Activated T-helper 2 cell treated with anti-CD3 and anti-CD28 coated beads, Interferon-gamma antibody, Interleukin-2, Interleukin-4, amounts not matched to agents 10 μg/mL and 5 μg/mL and 100 μg/mL, durations not matched to agents 14 hours and 24 hours and 36 hours (primary cell): Measurements from ENCODE around the gene NOXA1. TPM values are rescaled to one million over a fixed set of nuclear protein-coding genes. Genes with fewer than 3 reads are reported as not detected.
"Not testable (repeated sequence)": the region's sequence is repeated elsewhere in the genome, so short reads cannot be mapped to it uniquely, and the experiment has no call there.

Source experiments
- DNase-seq: peaks from one replicate; pipeline ENCODE4 v3.0.0; 2021; ENCODE audit warnings: low spot score
- H3K27ac Mint-ChIP-seq: one replicate; pipeline ENCODE4 v1.8.0; 2021; ENCODE audit warnings: mixed read lengths
- H3K27me3 Mint-ChIP-seq: one replicate; pipeline ENCODE4 v1.8.0; 2021; ENCODE audit warnings: low read depth, mixed read lengths
- H3K36me3 Mint-ChIP-seq: one replicate; pipeline ENCODE4 v1.8.0; 2021; ENCODE audit warnings: low read depth, mixed read lengths
- H3K4me1 Mint-ChIP-seq: one replicate; pipeline ENCODE4 v1.8.0; 2021; ENCODE audit warnings: low read depth, mixed read lengths
- H3K4me3 Mint-ChIP-seq: one replicate; pipeline ENCODE4 v1.8.0; 2021; ENCODE audit warnings: low read depth, mild to moderate bottlenecking, moderate library complexity, mixed read lengths
- H3K9me3 Mint-ChIP-seq: one replicate; pipeline ENCODE4 v1.8.0; 2021; ENCODE audit warnings: mixed read lengths
- intact Hi-C: fragments of 100-400 bp; cut with micrococcal nuclease; formaldehyde crosslinking; loops from one replicate; pipeline ENCODE4 v1.15.1; 2023
- total RNA-seq: library from RNA; stranded (reverse); gene quantifications from 2 replicates; pipeline ENCODE4 v1.2.3, GENCODE V29; 2022

Gene NOXA1
- total RNA-seq, 1 donor from 2014 or later, result 0.39 TPM

GRCh38 chr9:137461316-137461662 is 38.1 kb downstream of the NOXA1 start:
- no peak for DNase-seq
- H3K4me1 Mint-ChIP-seq, result peaks cover 11% of the 10 kb centered on the region
- H3K27me3 Mint-ChIP-seq, result no peaks in the 10 kb centered on the region
- H3K36me3 Mint-ChIP-seq, result peaks cover 6% of the 10 kb centered on the region
- no peak overlapping the region for H3K4me3 Mint-ChIP-seq
- H3K27ac Mint-ChIP-seq, result no peak overlapping the region
- intact Hi-C loops, result loop anchor here (5.0 to 10.0 kb wide), 2 partner anchors 39 to 144 kb away; partner anchors contain the start of genes ARRDC1, EXD3 and NOXA1
- no peaks in the 10 kb centered on the region for H3K9me3 Mint-ChIP-seq

GRCh38 chr9:137461663-137462395 is 38.6 kb downstream of the NOXA1 start:
- H3K36me3 Mint-ChIP-seq, result peaks cover 2% of the 10 kb centered on the region
- no peak overlapping the region for H3K27ac Mint-ChIP-seq
- H3K4me3 Mint-ChIP-seq, result peak overlapping the region; percentile 67
- H3K4me1 Mint-ChIP-seq, result peaks cover 7% of the 10 kb centered on the region
- H3K9me3 Mint-ChIP-seq, result no peaks in the 10 kb centered on the region
- intact Hi-C loops, result loop anchor here (5.0 to 10.0 kb wide), 2 partner anchors 40 to 143 kb away; partner anchors contain the start of genes ARRDC1, EXD3 and NOXA1
- DNase-seq, result peak; percentile 85
- H3K27me3 Mint-ChIP-seq, result no peaks in the 10 kb centered on the region

GRCh38 chr9:137462396-137462985 is 39.3 kb downstream of the NOXA1 start:
- peaks cover 5% of the 10 kb centered on the region for H3K4me1 Mint-ChIP-seq
- H3K27ac Mint-ChIP-seq, result no peak overlapping the region
- peak overlapping the region; percentile 67 for H3K4me3 Mint-ChIP-seq
- H3K36me3 Mint-ChIP-seq, result no peaks in the 10 kb centered on the region
- no peak for DNase-seq
- H3K9me3 Mint-ChIP-seq, result no peaks in the 10 kb centered on the region
- H3K27me3 Mint-ChIP-seq, result no peaks in the 10 kb centered on the region
- intact Hi-C loops, result loop anchor here (5.0 to 10.0 kb wide), 2 partner anchors 40 to 142 kb away; partner anchors contain the start of genes ARRDC1, EXD3 and NOXA1

- H3K4me1 Mint-ChIP-seq, result peaks cover 5% of the 10 kb centered on the region
- H3K36me3 Mint-ChIP-seq, result no peaks in the 10 kb centered on the region
- H3K9me3 Mint-ChIP-seq, result no peaks in the 10 kb centered on the region
- intact Hi-C loops, result loop anchor here (5.0 to 10.0 kb wide), 2 partner anchors 41 to 142 kb away; partner anchors contain the start of genes ARRDC1, EXD3 and NOXA1
- H3K27me3 Mint-ChIP-seq, result peaks cover 2% of the 10 kb centered on the region
- DNase-seq, result no peak
- H3K27ac Mint-ChIP-seq, result no peak overlapping the region
- H3K4me3 Mint-ChIP-seq, result peak overlapping the region; percentile 49
Measured at GRCh38 chr9:137462986-137463930, 40.1 kb downstream of the NOXA1 start.

- Mint-ChIP-seq H3K4me1 (peaks cover 5% of the 10 kb centered on the region), H3K4me3 (no peak overlapping the region), H3K27me3 (peaks cover 5% of the 10 kb centered on the region), H3K27ac (no peak overlapping the region), H3K9me3 (no peaks in the 10 kb centered on the region), H3K36me3 (no peaks in the 10 kb centered on the region)
- intact Hi-C loops, result loop anchor here (5.0 to 10.0 kb wide), 2 partner anchors 42 to 141 kb away; partner anchors contain the start of genes ARRDC1, EXD3 and NOXA1
- no peak for DNase-seq
Measured at GRCh38 chr9:137463931-137464290, 40.7 kb downstream of the NOXA1 start.

GRCh38 chr9:137464291-137464999 is 41.3 kb downstream of the NOXA1 start:
- intact Hi-C loops, result loop anchor here (5.0 to 10.0 kb wide), 2 partner anchors 42 to 140 kb away; partner anchors contain the start of genes ARRDC1, EXD3 and NOXA1
- Mint-ChIP-seq H3K4me1 (peaks cover 8% of the 10 kb centered on the region), H3K4me3 (no peak overlapping the region), H3K9me3 (no peaks in the 10 kb centered on the region), H3K36me3 (no peaks in the 10 kb centered on the region), H3K27me3 (peaks cover 9% of the 10 kb centered on the region), H3K27ac (no peak overlapping the region)
- no peak for DNase-seq

- no peak overlapping the region for H3K4me3 Mint-ChIP-seq
Measured at GRCh38 chr9:137465000-137465719, 42.0 kb downstream of the NOXA1 start.

GRCh38 chr9:137465720-137466388 is 42.7 kb downstream of the NOXA1 start:
- Mint-ChIP-seq H3K9me3 (no peaks in the 10 kb centered on the region), H3K27me3 (peaks cover 17% of the 10 kb centered on the region), H3K4me1 (peaks cover 11% of the 10 kb centered on the region), H3K27ac (no peak overlapping the region), H3K36me3 (no peaks in the 10 kb centered on the region), H3K4me3 (no peak overlapping the region)
- intact Hi-C loops, result loop anchor here (10.0 kb wide), 1 partner anchor 139 kb away; the partner anchor contains the start of gene ARRDC1
- DNase-seq, result no peak

More at GRCh38 chr9:137465000-137465719, 42.0 kb downstream of the NOXA1 start:
- peaks cover 6% of the 10 kb centered on the region for H3K4me1 Mint-ChIP-seq
- no peak for DNase-seq
- no peak overlapping the region for H3K27ac Mint-ChIP-seq
- H3K27me3 Mint-ChIP-seq, result peaks cover 13% of the 10 kb centered on the region
- no peaks in the 10 kb centered on the region for H3K9me3 Mint-ChIP-seq
- intact Hi-C loops, result loop anchor here (5.0 to 10.0 kb wide), 2 partner anchors 43 to 140 kb away; partner anchors contain the start of genes ARRDC1, EXD3 and NOXA1
- no peaks in the 10 kb centered on the region for H3K36me3 Mint-ChIP-seq

- not testable (repeated sequence) for H3K36me3 Mint-ChIP-seq, H3K4me3 Mint-ChIP-seq, H3K9me3 Mint-ChIP-seq, H3K27ac Mint-ChIP-seq, DNase-seq
- intact Hi-C loops, result loop anchor here (10.0 kb wide), 1 partner anchor 138 kb away; the partner anchor contains the start of gene ARRDC1
- peaks cover 17% of the 10 kb centered on the region for H3K27me3 Mint-ChIP-seq
- peaks cover 10% of the 10 kb centered on the region for H3K4me1 Mint-ChIP-seq
Measured at GRCh38 chr9:137466389-137467085, 43.3 kb downstream of the NOXA1 start.

- DNase-seq, result no peak
- H3K9me3 Mint-ChIP-seq, result no peaks in the 10 kb centered on the region
- H3K36me3 Mint-ChIP-seq, result no peaks in the 10 kb centered on the region
- peaks cover 9% of the 10 kb centered on the region for H3K4me1 Mint-ChIP-seq
- intact Hi-C loops, result loop anchor here (10.0 kb wide), 1 partner anchor 138 kb away; the partner anchor contains the start of gene ARRDC1
- peaks cover 17% of the 10 kb centered on the region for H3K27me3 Mint-ChIP-seq
- no peak overlapping the region for H3K27ac Mint-ChIP-seq
- no peak overlapping the region for H3K4me3 Mint-ChIP-seq
Measured at GRCh38 chr9:137467161-137467581, 44.0 kb downstream of the NOXA1 start.
